ENCODE data around the gene MAJIN. TPM values are rescaled to one million over a fixed set of nuclear protein-coding genes. Genes with fewer than 3 reads are reported as not detected.

The MAJIN gene
- total RNA-seq, 3 donors from 2014 or later (not counting 1 experiment from before 2014, with no cell fraction given) = not detected

- H3K9me3 ChIP-seq (ENCODE audit: control insufficient read depth, insufficient read depth, low read length) = no peaks in the 10 kb centered on the region
- intact Hi-C loops (cut with micrococcal nuclease) = loop anchor here (1.0 kb wide), 2 partner anchors 46 to 106 kb away; no protein-coding TSS in a partner anchor
- H3K27ac ChIP-seq (ENCODE audit: low read length) = no peak overlapping the region
- no peaks in the 10 kb centered on the region for H3K27me3 Mint-ChIP-seq (ENCODE audit: low read depth in 2 of 2)
- H3K4me1 Mint-ChIP-seq = peaks cover 0 to 9% of the 10 kb centered on the region in 2 donors
- ATAC-seq (no peak), DNase-seq (no peak)
- peaks cover 22% of the 10 kb centered on the region for H3K36me3 ChIP-seq (ENCODE audit: control insufficient read depth, insufficient read depth, low read length)
- no peak overlapping the region for H3K4me3 Mint-ChIP-seq
- no peak for TF ChIP-seq CTCF (IDR thresholded peaks at IDR 0.05)
- no peak overlapping the region for H3K4me3 ChIP-seq (ENCODE audit: low read length)
- 84% methylated on average over 25 of the region's 25 CpGs for WGBS (ENCODE audit: insufficient coverage)
- H3K4me1 ChIP-seq (ENCODE audit: control insufficient read depth, insufficient read depth, low read length) = peaks cover 19% of the 10 kb centered on the region
- H3K36me3 Mint-ChIP-seq = no peaks in the 10 kb centered on the region
- no peaks in the 10 kb centered on the region for H3K9me3 Mint-ChIP-seq
- no peaks in the 10 kb centered on the region for H3K27me3 ChIP-seq (ENCODE audit: control insufficient read depth, insufficient read depth, low read length)
- no peak overlapping the region for H3K27ac Mint-ChIP-seq
Observed at GRCh38 chr11:64893194-64894069, 78.5 kb downstream of the MAJIN start.

DNA sequence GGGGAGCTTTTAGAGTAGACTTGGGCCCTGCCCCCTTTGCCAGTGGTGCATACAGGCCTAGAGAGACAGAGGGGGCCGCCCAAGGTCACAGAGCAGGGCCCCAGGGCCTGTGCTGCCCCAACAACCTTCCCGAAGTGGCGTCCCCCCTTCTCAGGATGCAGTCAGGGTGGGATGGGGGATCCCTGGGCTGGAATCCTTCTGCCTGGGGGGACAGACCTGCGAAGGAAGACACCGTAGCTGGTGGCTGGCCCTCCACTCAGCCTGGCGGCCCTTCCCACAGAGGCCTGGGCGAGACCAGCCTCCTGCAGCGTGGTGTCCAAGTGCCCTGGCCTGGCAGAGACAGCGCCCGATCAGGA lies 79.1 kb downstream of the MAJIN start:
- intact Hi-C loops (cut with micrococcal nuclease) = no loop called here
- Histone ChIP-seq H3K4me3 (ENCODE audit: low read length) (no peak overlapping the region), H3K9me3 (ENCODE audit: control insufficient read depth, insufficient read depth, low read length) (no peaks in the 10 kb centered on the region), H3K27ac (ENCODE audit: low read length) (no peak overlapping the region), H3K36me3 (ENCODE audit: control insufficient read depth, insufficient read depth, low read length) (peaks cover 16% of the 10 kb centered on the region), H3K4me1 (ENCODE audit: control insufficient read depth, insufficient read depth, low read length) (peaks cover 25% of the 10 kb centered on the region), H3K27me3 (ENCODE audit: control insufficient read depth, insufficient read depth, low read length) (no peaks in the 10 kb centered on the region)
- ATAC-seq (no peak), DNase-seq (no peak)
- WGBS (ENCODE audit: insufficient coverage) = 91% methylated on average over 10 of the region's 10 CpGs
- H3K9me3 Mint-ChIP-seq = no peaks in the 10 kb centered on the region
- no peak for TF ChIP-seq CTCF (IDR thresholded peaks at IDR 0.05)
- peaks cover 5 to 16% of the 10 kb centered on the region in 2 donors for H3K4me1 Mint-ChIP-seq
- H3K4me3 Mint-ChIP-seq = no peak overlapping the region
- no peak overlapping the region for H3K27ac Mint-ChIP-seq
- no peaks in the 10 kb centered on the region for H3K27me3 Mint-ChIP-seq (ENCODE audit: low read depth in 2 of 2)
- H3K36me3 Mint-ChIP-seq = no peaks in the 10 kb centered on the region

DNA sequence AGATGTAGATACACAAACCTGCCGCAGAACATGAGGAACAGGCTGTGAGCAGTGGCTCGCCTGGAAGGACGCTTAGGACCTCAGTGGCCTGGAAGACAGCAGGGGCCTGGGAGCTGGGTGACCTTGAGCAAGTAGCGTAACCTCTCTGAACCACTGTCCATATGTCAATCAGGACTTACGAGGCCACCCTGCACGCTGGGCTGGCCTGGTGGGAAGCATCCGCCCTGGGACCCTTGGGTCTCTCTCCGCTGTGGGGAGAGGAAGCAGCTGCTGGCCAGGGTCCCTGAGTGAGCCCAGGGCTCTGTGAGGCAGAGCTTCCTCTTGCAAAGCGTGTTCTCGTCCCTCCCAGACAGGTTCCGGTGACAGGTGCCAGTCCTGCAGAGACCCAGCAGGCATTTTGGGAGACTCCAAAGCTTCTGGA lies 79.5 kb downstream of the MAJIN start:
- no peak for ATAC-seq
- Mint-ChIP-seq H3K27ac (no peak overlapping the region), H3K4me3 (no peak overlapping the region), H3K27me3 (ENCODE audit: low read depth in 2 of 2) (no peaks in the 10 kb centered on the region), H3K36me3 (no peaks in the 10 kb centered on the region), H3K4me1 (peaks cover 8 to 18% of the 10 kb centered on the region in 2 donors), H3K9me3 (no peaks in the 10 kb centered on the region)
- Histone ChIP-seq H3K4me3 (ENCODE audit: low read length) (no peak overlapping the region), H3K9me3 (ENCODE audit: control insufficient read depth, insufficient read depth, low read length) (no peaks in the 10 kb centered on the region), H3K36me3 (ENCODE audit: control insufficient read depth, insufficient read depth, low read length) (peaks cover 12% of the 10 kb centered on the region), H3K4me1 (ENCODE audit: control insufficient read depth, insufficient read depth, low read length) (peaks cover 29% of the 10 kb centered on the region), H3K27ac (ENCODE audit: low read length) (no peak overlapping the region), H3K27me3 (ENCODE audit: control insufficient read depth, insufficient read depth, low read length) (no peaks in the 10 kb centered on the region)
- TF ChIP-seq CTCF (IDR thresholded peaks at IDR 0.05) = no peak
- 71% methylated on average over 11 of the region's 11 CpGs for WGBS (ENCODE audit: insufficient coverage)
- no peak for DNase-seq
- intact Hi-C loops (cut with micrococcal nuclease) = no loop called here
